H1 (cell line): Measurements from ENCODE around the gene LEKR1.

Experiments
- CTCF ChIP-seq, 3 experiments: IDR thresholded peaks; 1 replicate in 2 of 3; 2 replicates in 1 of 3; pipeline versions ENCODE4 v1.5.1 to v1.6.1; 2011; ENCODE audit warnings: low read length in 3 of 3, mild to moderate bottlenecking in 3 of 3, inconsistent platforms in 2 of 3, low read depth in 1 of 3, moderate library complexity in 1 of 3; ENCODE audit not compliant: insufficient read depth in 1 of 3; ENCODE audit errors: control extremely low read depth in 1 of 3
- E2F6 ChIP-seq: IDR thresholded peaks from 2 replicates; pipeline ENCODE4 v1.6.1; 2012; ENCODE audit warnings: inconsistent platforms
- EP300 ChIP-seq, 2 experiments: IDR thresholded peaks; 1 replicate in 1 of 2; 2 replicates in 1 of 2; pipeline ENCODE4 v1.6.1; 2011 to 2012; ENCODE audit warnings: low read depth in 2 of 2, low read length in 2 of 2, mild to moderate bottlenecking in 2 of 2, borderline replicate concordance in 1 of 2, inconsistent platforms in 1 of 2, moderate library complexity in 1 of 2
- GABPA ChIP-seq: IDR thresholded peaks from 2 replicates; pipeline ENCODE4 v1.6.1; 2011; ENCODE audit warnings: mild to moderate bottlenecking, low read length, moderate library complexity, borderline replicate concordance; ENCODE audit not compliant: insufficient read depth
- JUN ChIP-seq: IDR thresholded peaks from 2 replicates; pipeline ENCODE4 v1.6.1; 2011; ENCODE audit warnings: low read depth, mild to moderate bottlenecking, improper control_type of control experiment, low read length
- JUND ChIP-seq: IDR thresholded peaks from 2 replicates; pipeline ENCODE4 v1.6.1; 2011; ENCODE audit warnings: mild to moderate bottlenecking, improper control_type of control experiment, low read length
- POLR2A ChIP-seq, 2 experiments: IDR thresholded peaks; 1 replicate in 1 of 2; 2 replicates in 1 of 2; pipeline ENCODE4 v1.6.1; 2011; ENCODE audit warnings: low read depth in 2 of 2, low read length in 2 of 2, mild to moderate bottlenecking in 2 of 2; ENCODE audit errors: control extremely low read depth in 1 of 2
- POLR2AphosphoS5 ChIP-seq: IDR thresholded peaks from 2 replicates; pipeline ENCODE4 v1.6.1; 2011; ENCODE audit warnings: low read depth, low read length
- SIRT6 ChIP-seq: IDR thresholded peaks from one replicate; pipeline ENCODE4 v1.7.1; 2012; ENCODE audit warnings: low read length, inconsistent platforms
- TAF1 ChIP-seq: IDR thresholded peaks from 2 replicates; pipeline ENCODE4 v1.6.1; 2011; ENCODE audit warnings: mild to moderate bottlenecking, low read depth, low read length
- TEAD4 ChIP-seq: IDR thresholded peaks from 2 replicates; pipeline ENCODE4 v1.6.1; 2012; ENCODE audit warnings: low read depth, low read length, inconsistent platforms, mixed read lengths
- YY1 ChIP-seq: IDR thresholded peaks from 2 replicates; pipeline ENCODE4 v1.6.1; 2011; ENCODE audit warnings: low read depth, mild to moderate bottlenecking, low read length

DNA sequence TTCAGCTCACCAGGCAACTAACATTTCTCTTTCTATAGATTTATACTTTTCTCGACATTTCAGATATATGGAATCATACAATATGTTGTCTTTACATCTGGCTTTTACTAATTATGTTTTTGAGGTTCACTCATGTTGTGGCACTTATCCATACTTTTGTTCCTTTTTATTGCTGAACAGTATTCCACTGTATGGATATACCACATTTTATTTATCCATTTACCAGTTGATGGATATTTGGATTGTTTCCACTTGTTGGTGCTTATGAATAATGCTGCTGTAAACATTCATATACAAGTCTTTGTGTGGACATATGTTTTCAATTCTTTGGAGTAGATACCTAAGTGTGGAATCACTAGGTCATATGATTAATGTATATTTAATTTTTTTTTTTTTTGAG lies 97.2 kb downstream of the LEKR1 start:
- no peak for TF ChIP-seq POLR2A (IDR thresholded peaks at IDR 0.05; ENCODE audit: control extremely low read depth in 1 of 2, low read depth in 2 of 2, low read length in 2 of 2)
- TF ChIP-seq EP300 (IDR thresholded peaks at IDR 0.05; ENCODE audit: borderline replicate concordance in 1 of 2, low read depth in 2 of 2, low read length in 2 of 2), result no peak
- no peak for TF ChIP-seq TEAD4
- TF ChIP-seq CTCF (IDR thresholded peaks at IDR 0.05; ENCODE audit: control extremely low read depth in 1 of 3, insufficient read depth in 1 of 3, low read depth in 1 of 3, low read length in 3 of 3), result no peak
- TF ChIP-seq E2F6, result no peak
- TF ChIP-seq SIRT6, result no peak
- TF ChIP-seq JUND, result no peak
- no peak for TF ChIP-seq YY1
- TF ChIP-seq GABPA, result no peak
- TF ChIP-seq POLR2AphosphoS5, result no peak
- TF ChIP-seq TAF1, result no peak
- no peak for TF ChIP-seq JUN
